Measurements from ENCODE around the gene ZNF772. TPM values are rescaled to one million over a fixed set of nuclear protein-coding genes. Genes with fewer than 3 reads are reported as not detected.
"Not testable (repeated sequence)": the region's sequence is repeated elsewhere in the genome, so short reads cannot be mapped to it uniquely, and the experiment has no call there.

The ZNF772 gene
- total RNA-seq, result 1 to 10 TPM; 3.4 to 6.8 TPM

GRCh38 chr19:57477191-57478008 lies at the start of gene ZNF772:
Gene ZNF772, minus strand, starts transcription at chr19:57477566. Its CDS starts 257 bp downstream, at chr19:57477309.
- H3K4me1 Mint-ChIP-seq (ENCODE audit: low read depth in 2 of 2), result peaks cover 7 to 17% of the 10 kb centered on the region in 2 donors
- peak within 1 kb of the TSS; percentile 83 to 84 for H3K27ac Mint-ChIP-seq
- peaks cover 29% of the 10 kb centered on the region for H3K9me3 Mint-ChIP-seq
- H3K36me3 Mint-ChIP-seq, result peaks cover 67% of the 10 kb centered on the region
- peak within 1 kb of the TSS; percentile 94 for H3K4me3 Mint-ChIP-seq
- H3K27me3 Mint-ChIP-seq, result peaks cover 12 to 13% of the 10 kb centered on the region in 2 donors
- DNase-seq (ENCODE audit: low spot score) (peak; percentile 90), ATAC-seq (peak; percentile 96 to 100)

- not testable (repeated sequence) for DNase-seq (ENCODE audit: low spot score); H3K4me3 Mint-ChIP-seq; H3K27ac Mint-ChIP-seq; ATAC-seq; H3K4me1 Mint-ChIP-seq (ENCODE audit: low read depth in 2 of 2); H3K27me3 Mint-ChIP-seq
- Mint-ChIP-seq H3K9me3 (peaks cover 20% of the 10 kb centered on the region), H3K36me3 (peaks cover 39% of the 10 kb centered on the region)
Measured at GRCh38 chr19:57518021-57518420, 40.7 kb upstream of the ZNF772 start.

DNA sequence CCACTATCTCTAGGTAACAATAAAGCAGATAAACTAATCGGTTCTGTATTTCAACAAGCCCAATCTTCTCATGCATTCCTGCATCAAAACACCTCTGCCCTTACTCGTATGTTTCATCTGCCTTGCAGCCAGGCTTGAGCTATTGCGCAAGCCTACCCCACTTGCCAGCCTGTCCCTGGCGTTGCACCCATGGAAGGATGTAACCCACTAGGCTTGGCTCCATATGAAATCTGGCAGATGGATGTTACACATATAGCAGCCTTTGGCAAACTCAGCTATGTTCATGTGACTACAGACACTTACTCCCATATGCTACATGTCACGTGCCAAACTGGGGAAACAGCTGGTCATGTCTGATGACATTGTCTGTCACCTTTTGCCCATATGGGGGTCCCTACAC lies 37.9 kb upstream of the ZNF772 start:
- Mint-ChIP-seq H3K4me1 (ENCODE audit: low read depth in 2 of 2) (no peaks in the 10 kb centered on the region), H3K4me3 (no peak overlapping the region), H3K36me3 (peaks cover 48% of the 10 kb centered on the region), H3K27ac (no peak overlapping the region), H3K9me3 (peaks cover 30% of the 10 kb centered on the region), H3K27me3 (no peaks in the 10 kb centered on the region)
- DNase-seq (ENCODE audit: low spot score) (no peak), ATAC-seq (no peak)

DNA sequence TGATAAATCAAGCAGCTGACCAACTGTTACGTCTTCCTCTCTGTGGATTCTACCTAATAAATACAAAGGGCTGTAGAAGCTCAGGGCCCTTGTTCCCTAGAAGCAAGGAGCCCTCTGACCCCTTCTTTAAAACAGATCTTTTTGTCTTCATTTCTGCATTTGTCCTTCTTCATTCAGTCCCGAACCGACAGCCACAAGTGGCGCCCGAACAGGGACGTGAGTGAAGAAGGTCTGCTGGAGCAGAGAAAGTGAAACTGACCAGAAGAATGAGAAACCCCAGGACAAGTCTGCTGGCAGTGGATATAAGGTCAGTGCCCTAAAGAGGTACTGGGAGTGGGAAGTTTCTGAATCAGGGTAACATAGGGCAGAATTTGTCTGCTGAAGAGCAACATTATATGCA lies 35.5 kb upstream of the ZNF772 start:
- Mint-ChIP-seq H3K27ac (no peak overlapping the region), H3K27me3 (no peaks in the 10 kb centered on the region), H3K4me1 (ENCODE audit: low read depth in 2 of 2) (no peaks in the 10 kb centered on the region), H3K36me3 (peaks cover 68% of the 10 kb centered on the region), H3K9me3 (peaks cover 33% of the 10 kb centered on the region), H3K4me3 (no peak overlapping the region)
- no peak for DNase-seq (ENCODE audit: low spot score)
- no peak for ATAC-seq

GRCh38 chr19:57511484-57511883 lies 34.1 kb upstream of the ZNF772 start:
- Mint-ChIP-seq H3K4me3 (no peak overlapping the region), H3K27me3 (no peaks in the 10 kb centered on the region), H3K36me3 (peaks cover 73% of the 10 kb centered on the region), H3K4me1 (ENCODE audit: low read depth in 2 of 2) (no peaks in the 10 kb centered on the region), H3K27ac (no peak overlapping the region), H3K9me3 (peaks cover 34% of the 10 kb centered on the region)
- no peak for DNase-seq (ENCODE audit: low spot score)
- no peak for ATAC-seq

DNA sequence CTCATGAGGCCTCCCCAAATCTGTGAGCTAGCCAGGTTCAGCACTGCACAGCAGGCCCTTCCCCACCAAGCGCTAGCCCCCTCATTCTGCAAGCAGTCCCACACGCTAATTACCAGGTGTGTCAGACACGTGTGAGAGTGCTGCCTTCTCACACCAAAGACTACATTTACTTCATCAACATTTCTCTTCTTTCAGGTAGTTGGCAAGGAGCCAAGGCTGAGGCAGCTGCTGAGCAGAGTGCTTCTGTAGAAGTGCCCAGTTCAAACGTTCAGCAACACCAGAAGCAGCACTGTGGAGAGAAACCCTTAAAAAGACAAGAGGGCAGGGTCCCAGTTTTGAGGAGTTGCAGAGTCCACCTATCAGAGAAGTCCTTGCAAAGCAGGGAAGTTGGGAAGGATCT lies 28.8 kb upstream of the ZNF772 start:
- H3K27me3 Mint-ChIP-seq, result no peaks in the 10 kb centered on the region

GRCh38 chr19:57500400-57500799 lies 23.0 kb upstream of the ZNF772 start:
- peak overlapping the region; percentile 47 to 74 for H3K27ac Mint-ChIP-seq
- ATAC-seq; H3K27me3 Mint-ChIP-seq; DNase-seq (ENCODE audit: low spot score): not testable (repeated sequence)
- peaks cover 20 to 26% of the 10 kb centered on the region in 2 donors for H3K4me1 Mint-ChIP-seq (ENCODE audit: low read depth in 2 of 2)
- H3K36me3 Mint-ChIP-seq, result peaks cover 61% of the 10 kb centered on the region
- peaks cover 18% of the 10 kb centered on the region for H3K9me3 Mint-ChIP-seq
- peak overlapping the region; percentile 85 for H3K4me3 Mint-ChIP-seq

More for the DNA sequence above, 28.8 kb upstream of the ZNF772 start:
- H3K4me1 Mint-ChIP-seq (ENCODE audit: low read depth in 2 of 2), result peaks cover 2 to 14% of the 10 kb centered on the region in 2 donors
- no peak overlapping the region for H3K27ac Mint-ChIP-seq
- H3K9me3 Mint-ChIP-seq, result peaks cover 25% of the 10 kb centered on the region
- H3K36me3 Mint-ChIP-seq, result peaks cover 77% of the 10 kb centered on the region
- H3K4me3 Mint-ChIP-seq, result no peak overlapping the region
- ATAC-seq (no peak), DNase-seq (ENCODE audit: low spot score) (no peak)

DNA sequence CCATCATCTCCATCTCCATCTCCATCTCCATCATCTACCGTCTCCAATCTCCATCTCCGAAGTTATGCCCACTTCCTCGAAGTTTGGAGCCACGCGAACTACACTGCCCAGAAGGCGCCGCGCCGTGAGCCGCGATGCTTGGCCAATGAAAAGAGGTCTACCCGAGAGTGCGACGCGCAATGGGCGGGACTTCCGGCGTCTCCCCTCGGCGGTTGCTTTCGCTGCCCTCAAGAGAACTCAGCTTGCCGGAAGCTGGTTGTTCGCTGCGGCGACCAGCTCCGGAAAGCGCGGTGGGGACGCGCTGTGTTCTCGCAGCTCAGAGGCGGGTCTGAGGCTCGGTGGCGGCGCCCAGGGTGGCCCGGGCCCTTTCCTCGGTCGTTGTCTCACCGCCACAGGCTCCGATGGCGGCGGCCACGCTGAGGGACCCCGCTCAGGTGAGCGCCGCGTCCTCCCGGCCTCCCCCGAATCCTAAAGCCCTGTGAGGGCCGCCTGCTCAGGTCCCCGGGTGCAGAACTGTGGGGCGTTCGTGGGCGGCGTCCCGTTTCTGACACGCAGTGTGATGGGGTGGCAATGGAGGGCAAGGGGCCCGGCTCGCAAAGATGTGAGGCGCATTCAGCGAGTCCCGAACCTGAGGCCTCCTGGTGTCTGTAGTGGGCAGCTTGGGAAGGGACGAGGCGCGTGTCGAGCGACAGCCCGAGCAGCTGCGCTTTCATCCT lies 22.5 kb upstream of the ZNF772 start, which contains the start of gene ZNF773:
Gene ZNF773 (plus strand): TSS at position 259 of the 716 bp plus-strand sequence. CDS start 143 bp downstream, at position 402.
- Mint-ChIP-seq H3K4me3 (peak within 1 kb of the TSS; percentile 85), H3K36me3 (peaks cover 60% of the 10 kb centered on the region), H3K27ac (peak within 1 kb of the TSS; percentile 48 to 74), H3K4me1 (ENCODE audit: low read depth in 2 of 2) (peaks cover 20 to 26% of the 10 kb centered on the region in 2 donors), H3K9me3 (peaks cover 18% of the 10 kb centered on the region)
- not testable (repeated sequence) for H3K27me3 Mint-ChIP-seq
- ATAC-seq, result peak; percentile 98 to 100
- DNase-seq (ENCODE audit: low spot score), result peak; percentile 96

DNA sequence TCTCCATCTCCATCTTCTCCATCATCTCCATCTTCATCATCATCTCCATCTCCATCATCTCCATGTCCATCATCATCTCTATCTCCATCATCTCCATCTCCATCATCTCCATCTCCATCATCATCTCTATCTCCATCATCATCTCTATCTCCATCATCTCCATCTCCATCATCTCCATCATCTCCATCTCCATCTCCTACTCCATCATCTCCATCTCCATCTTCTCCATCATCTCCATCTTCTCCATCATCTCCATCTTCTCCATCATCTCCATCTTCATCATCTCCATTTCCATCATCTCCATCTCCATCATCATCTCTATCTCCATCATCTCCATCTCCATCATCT lies 21.9 kb upstream of the ZNF772 start:
- not testable (repeated sequence) for ATAC-seq; H3K27me3 Mint-ChIP-seq; DNase-seq (ENCODE audit: low spot score)
- H3K27ac Mint-ChIP-seq, result peak overlapping the region; percentile 48 to 74
- peaks cover 20 to 26% of the 10 kb centered on the region in 2 donors for H3K4me1 Mint-ChIP-seq (ENCODE audit: low read depth in 2 of 2)
- peaks cover 18% of the 10 kb centered on the region for H3K9me3 Mint-ChIP-seq
- peak overlapping the region; percentile 85 for H3K4me3 Mint-ChIP-seq
- H3K36me3 Mint-ChIP-seq, result peaks cover 63% of the 10 kb centered on the region

GRCh38 chr19:57488299-57488644 lies 10.9 kb upstream of the ZNF772 start:
- not testable (repeated sequence) for H3K27me3 Mint-ChIP-seq; ATAC-seq; DNase-seq (ENCODE audit: low spot score)
- peak overlapping the region in 1 of 2 donors; percentile 70 for H3K27ac Mint-ChIP-seq
- H3K36me3 Mint-ChIP-seq, result peaks cover 45% of the 10 kb centered on the region
- peak overlapping the region; percentile 77 for H3K4me3 Mint-ChIP-seq
- peaks cover 13 to 15% of the 10 kb centered on the region in 2 donors for H3K4me1 Mint-ChIP-seq (ENCODE audit: low read depth in 2 of 2)
- H3K9me3 Mint-ChIP-seq, result peaks cover 20% of the 10 kb centered on the region

- H3K27me3 Mint-ChIP-seq, result not testable (repeated sequence)
- H3K9me3 Mint-ChIP-seq, result peaks cover 20% of the 10 kb centered on the region
- DNase-seq (ENCODE audit: low spot score) (peak; percentile 89), ATAC-seq (peak; percentile 95 to 98)
- peaks cover 13 to 15% of the 10 kb centered on the region in 2 donors for H3K4me1 Mint-ChIP-seq (ENCODE audit: low read depth in 2 of 2)
- H3K27ac Mint-ChIP-seq, result peak within 1 kb of the TSS; percentile 19 to 70
- H3K36me3 Mint-ChIP-seq, result peaks cover 39% of the 10 kb centered on the region
- peak within 1 kb of the TSS; percentile 77 for H3K4me3 Mint-ChIP-seq
Measured at GRCh38 chr19:57487477-57488298, 10.3 kb upstream of the ZNF772 start, which contains the start of gene ZNF419. Gene ZNF419, plus strand, starts transcription at chr19:57487750. Its CDS starts 201 bp downstream, at chr19:57487951.

GRCh38 chr19:57473646-57474045 lies 3.7 kb downstream of the ZNF772 start:
- DNase-seq (ENCODE audit: low spot score) (no peak), ATAC-seq (no peak)
- H3K4me3 Mint-ChIP-seq, result no peak overlapping the region
- H3K4me1 Mint-ChIP-seq (ENCODE audit: low read depth in 2 of 2), result peaks cover 7 to 17% of the 10 kb centered on the region in 2 donors
- H3K9me3 Mint-ChIP-seq, result peaks cover 32% of the 10 kb centered on the region
- peaks cover 79% of the 10 kb centered on the region for H3K36me3 Mint-ChIP-seq
- H3K27me3 Mint-ChIP-seq, result no peaks in the 10 kb centered on the region
- no peak overlapping the region for H3K27ac Mint-ChIP-seq

DNA sequence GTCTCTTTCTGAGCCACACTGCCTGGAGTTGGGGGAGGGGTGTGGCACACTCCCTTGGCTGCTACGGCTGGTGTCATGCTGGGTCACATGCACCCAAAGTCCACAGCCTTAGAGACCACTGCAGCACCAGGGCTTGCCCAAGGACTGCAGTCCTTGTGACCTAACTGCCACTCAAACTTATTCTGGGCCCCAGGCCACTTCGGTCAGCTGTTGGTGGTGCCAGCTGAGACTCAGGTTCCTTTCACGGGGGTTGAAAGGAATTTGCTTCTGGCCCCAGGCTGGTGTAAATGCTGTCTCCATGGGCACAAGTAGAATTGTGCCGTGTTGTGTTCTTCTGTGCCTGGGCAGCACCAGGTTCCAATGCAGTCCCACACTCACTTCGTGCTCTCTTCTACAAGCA lies 10.9 kb downstream of the ZNF772 start:
- no peaks in the 10 kb centered on the region for H3K27me3 Mint-ChIP-seq
- H3K4me3 Mint-ChIP-seq, result no peak overlapping the region
- H3K4me1 Mint-ChIP-seq (ENCODE audit: low read depth in 2 of 2), result no peaks in the 10 kb centered on the region
- no peak overlapping the region for H3K27ac Mint-ChIP-seq
- peaks cover 47% of the 10 kb centered on the region for H3K36me3 Mint-ChIP-seq
- H3K9me3 Mint-ChIP-seq, result peaks cover 18% of the 10 kb centered on the region
- DNase-seq (ENCODE audit: low spot score), result no peak
- no peak for ATAC-seq
